Vagina (tissue), 2 donors: ENCODE data around the gene EGF.

ENCODE experiments used
- POLR2A ChIP-seq, 2 donors: fragments of 450-650 bp; IDR thresholded peaks; one replicate each; pipeline ENCODE4 v1.6.1; 2017; ENCODE audit warnings: antibody characterized with exemption in 2 of 2, mild to moderate bottlenecking in 2 of 2, moderate library complexity in 2 of 2
- TF ChIP-seq, protein P1 (sequence below), 3 experiments: fragments of 450-650 bp in 2 of 3; fragments of 200-600 bp in 1 of 3; sonication (generic) in 1 of 3; IDR thresholded peaks; one replicate each; pipeline ENCODE4 v1.5.1; 2017 to 2019; ENCODE audit warnings: antibody characterized with exemption in 3 of 3, mild to moderate bottlenecking in 2 of 3, moderate library complexity in 2 of 3

GRCh38 chr4:109921384-109921808, 8.7 kb downstream of the EGF start:
- TF ChIP-seq, protein P1, sequence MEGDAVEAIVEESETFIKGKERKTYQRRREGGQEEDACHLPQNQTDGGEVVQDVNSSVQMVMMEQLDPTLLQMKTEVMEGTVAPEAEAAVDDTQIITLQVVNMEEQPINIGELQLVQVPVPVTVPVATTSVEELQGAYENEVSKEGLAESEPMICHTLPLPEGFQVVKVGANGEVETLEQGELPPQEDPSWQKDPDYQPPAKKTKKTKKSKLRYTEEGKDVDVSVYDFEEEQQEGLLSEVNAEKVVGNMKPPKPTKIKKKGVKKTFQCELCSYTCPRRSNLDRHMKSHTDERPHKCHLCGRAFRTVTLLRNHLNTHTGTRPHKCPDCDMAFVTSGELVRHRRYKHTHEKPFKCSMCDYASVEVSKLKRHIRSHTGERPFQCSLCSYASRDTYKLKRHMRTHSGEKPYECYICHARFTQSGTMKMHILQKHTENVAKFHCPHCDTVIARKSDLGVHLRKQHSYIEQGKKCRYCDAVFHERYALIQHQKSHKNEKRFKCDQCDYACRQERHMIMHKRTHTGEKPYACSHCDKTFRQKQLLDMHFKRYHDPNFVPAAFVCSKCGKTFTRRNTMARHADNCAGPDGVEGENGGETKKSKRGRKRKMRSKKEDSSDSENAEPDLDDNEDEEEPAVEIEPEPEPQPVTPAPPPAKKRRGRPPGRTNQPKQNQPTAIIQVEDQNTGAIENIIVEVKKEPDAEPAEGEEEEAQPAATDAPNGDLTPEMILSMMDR (IDR thresholded peaks at IDR 0.05): no peak
- no peak for TF ChIP-seq POLR2A (IDR thresholded peaks at IDR 0.05)
